Esophagus squamous epithelium (tissue), 5 donors: ENCODE measurements around the gene CC2D2A. TPM values are rescaled to one million over a fixed set of nuclear protein-coding genes. Genes with fewer than 3 reads are reported as not detected.

Experiments
- DNase-seq: peaks from one replicate; lab custom pipeline; 2025; lab: John Stamatoyannopoulos, UW
- H3K27ac ChIP-seq, 4 donors: fragments of 200-600 bp; sonication (generic); one replicate each; pipeline ENCODE4 v1.5.1; 2016 to 2019; ENCODE audit warnings: mild to moderate bottlenecking in 1 of 4
- H3K27me3 ChIP-seq, 4 donors: fragments of 200-600 bp; sonication (generic); 1 replicate in 3 of 4; 2 replicates in 1 of 4; pipeline versions ENCODE4 v1.5.1 to v1.6.0; 2017 to 2021; ENCODE audit warnings: antibody characterized with exemption in 1 of 4
- H3K36me3 ChIP-seq, 3 donors: fragments of 200-600 bp; sonication (generic); one replicate each; pipeline ENCODE4 v1.5.1; 2016 to 2019
- H3K4me1 ChIP-seq, 3 donors: fragments of 200-600 bp; sonication (generic); one replicate each; pipeline ENCODE4 v1.5.1; 2017 to 2019
- H3K4me3 ChIP-seq, 4 donors: fragments of 200-600 bp; sonication (generic); 1 replicate in 3 of 4; 2 replicates in 1 of 4; pipeline ENCODE4 v1.5.1; 2016 to 2019; ENCODE audit warnings: mild to moderate bottlenecking in 2 of 4, moderate library complexity in 1 of 4
- H3K9me3 ChIP-seq, 3 donors: fragments of 200-600 bp; sonication (generic); one replicate each; pipeline ENCODE4 v1.5.1; 2016 to 2019
- POLR2A ChIP-seq, 4 donors: fragments of 450-650 bp; IDR thresholded peaks; one replicate each; pipeline ENCODE4 v1.6.1; 2017; ENCODE audit warnings: antibody characterized with exemption in 4 of 4, mild to moderate bottlenecking in 4 of 4, moderate library complexity in 3 of 4
- WGBS, 2 donors: methylation state at CpG; one replicate each; pipeline ENCODE4 v1.1.5; 2018; 5-methylcytosine and 5-hydroxymethylcytosine counted together
- intact Hi-C: fragments of 100-400 bp; cut with DNase I; formaldehyde crosslinking; loops from one replicate; pipeline ENCODE4 v1.15.0; 2022
- total RNA-seq, 4 donors: library from RNA; depleted of rRNA; stranded (reverse); fragments of >200 nt; gene quantifications; one replicate each; pipeline ENCODE4 v1.1.0, GENCODE V29; 2016
- TF ChIP-seq, protein P1 (sequence below), 6 experiments: fragments of 450-650 bp in 4 of 6; fragments of 200-600 bp in 2 of 6; sonication (generic) in 2 of 6; IDR thresholded peaks; one replicate each; pipeline ENCODE4 v1.5.1; 2016 to 2019; ENCODE audit warnings: antibody characterized with exemption in 6 of 6, mild to moderate bottlenecking in 4 of 6, moderate library complexity in 4 of 6
- donor health status: DM: yes; HTN: yes; CAD: no.

Gene CC2D2A
- total RNA-seq, 4 donors from 2014 or later: 2.1 to 9.0 (median 6.4) TPM

DNA sequence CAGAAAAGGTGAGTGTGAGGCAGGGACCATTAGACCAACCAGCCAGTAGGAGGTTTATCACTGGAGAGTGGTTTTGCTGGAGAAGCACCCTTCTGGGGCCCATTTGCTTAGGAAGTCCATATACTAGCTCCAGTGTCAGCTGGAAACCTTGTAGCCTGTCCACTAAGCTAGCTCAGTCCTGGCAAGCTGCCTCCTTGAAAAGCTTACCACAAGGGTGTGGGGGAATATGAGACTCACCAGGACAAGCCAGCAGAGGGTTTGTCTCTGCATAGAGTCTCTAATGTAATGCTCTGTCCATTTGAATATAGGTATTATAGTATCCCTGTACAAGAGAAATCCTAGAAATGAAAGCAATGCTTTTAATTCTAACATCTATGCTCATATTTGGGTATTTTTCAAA, 99.1 kb downstream of the CC2D2A start:
- Histone ChIP-seq H3K36me3 (peaks cover 0 to 70% (median 4%) of the 10 kb centered on the region in 3 donors), H3K4me3 (no peak overlapping the region), H3K27me3 (no peaks in the 10 kb centered on the region), H3K27ac (no peak overlapping the region), H3K9me3 (no peaks in the 10 kb centered on the region), H3K4me1 (no peaks in the 10 kb centered on the region)
- intact Hi-C loops: no loop called here
- no peak for DNase-seq
- TF ChIP-seq POLR2A (IDR thresholded peaks at IDR 0.05): no peak
- TF ChIP-seq, protein P1, sequence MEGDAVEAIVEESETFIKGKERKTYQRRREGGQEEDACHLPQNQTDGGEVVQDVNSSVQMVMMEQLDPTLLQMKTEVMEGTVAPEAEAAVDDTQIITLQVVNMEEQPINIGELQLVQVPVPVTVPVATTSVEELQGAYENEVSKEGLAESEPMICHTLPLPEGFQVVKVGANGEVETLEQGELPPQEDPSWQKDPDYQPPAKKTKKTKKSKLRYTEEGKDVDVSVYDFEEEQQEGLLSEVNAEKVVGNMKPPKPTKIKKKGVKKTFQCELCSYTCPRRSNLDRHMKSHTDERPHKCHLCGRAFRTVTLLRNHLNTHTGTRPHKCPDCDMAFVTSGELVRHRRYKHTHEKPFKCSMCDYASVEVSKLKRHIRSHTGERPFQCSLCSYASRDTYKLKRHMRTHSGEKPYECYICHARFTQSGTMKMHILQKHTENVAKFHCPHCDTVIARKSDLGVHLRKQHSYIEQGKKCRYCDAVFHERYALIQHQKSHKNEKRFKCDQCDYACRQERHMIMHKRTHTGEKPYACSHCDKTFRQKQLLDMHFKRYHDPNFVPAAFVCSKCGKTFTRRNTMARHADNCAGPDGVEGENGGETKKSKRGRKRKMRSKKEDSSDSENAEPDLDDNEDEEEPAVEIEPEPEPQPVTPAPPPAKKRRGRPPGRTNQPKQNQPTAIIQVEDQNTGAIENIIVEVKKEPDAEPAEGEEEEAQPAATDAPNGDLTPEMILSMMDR (IDR thresholded peaks at IDR 0.05): no peak

DNA sequence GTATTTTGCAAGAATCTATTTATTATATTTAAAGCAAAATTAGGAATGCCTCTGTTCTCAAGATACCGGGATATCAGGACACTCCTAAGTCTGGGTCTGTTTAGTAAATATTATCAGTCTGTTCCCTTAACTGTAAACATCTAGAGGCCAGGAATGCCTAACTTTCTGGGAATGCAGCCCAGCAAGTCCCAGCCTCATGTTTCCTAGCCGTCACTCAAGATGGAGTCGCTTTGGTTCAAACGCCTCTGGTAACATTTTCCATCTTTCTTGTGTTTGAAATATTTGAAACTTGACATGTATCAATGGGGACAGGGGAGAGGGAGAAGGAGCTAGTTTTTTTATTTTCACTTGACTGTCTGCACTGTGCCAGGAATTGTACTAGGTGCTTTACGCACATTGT, 100.1 kb downstream of the CC2D2A start:
- H3K9me3 ChIP-seq: no peaks in the 10 kb centered on the region
- H3K27me3 ChIP-seq: no peaks in the 10 kb centered on the region
- intact Hi-C loops: no loop called here
- H3K27ac ChIP-seq: no peak overlapping the region
- H3K4me1 ChIP-seq: no peaks in the 10 kb centered on the region
- H3K4me3 ChIP-seq: no peak overlapping the region
- DNase-seq: no peak
- WGBS, 2 donors: 90 to 93% methylated on average over 5 of the region's 5 CpGs
- peaks cover 0 to 60% (median 4%) of the 10 kb centered on the region in 3 donors for H3K36me3 ChIP-seq
- TF ChIP-seq, protein P1 (IDR thresholded peaks at IDR 0.05): no peak

DNA sequence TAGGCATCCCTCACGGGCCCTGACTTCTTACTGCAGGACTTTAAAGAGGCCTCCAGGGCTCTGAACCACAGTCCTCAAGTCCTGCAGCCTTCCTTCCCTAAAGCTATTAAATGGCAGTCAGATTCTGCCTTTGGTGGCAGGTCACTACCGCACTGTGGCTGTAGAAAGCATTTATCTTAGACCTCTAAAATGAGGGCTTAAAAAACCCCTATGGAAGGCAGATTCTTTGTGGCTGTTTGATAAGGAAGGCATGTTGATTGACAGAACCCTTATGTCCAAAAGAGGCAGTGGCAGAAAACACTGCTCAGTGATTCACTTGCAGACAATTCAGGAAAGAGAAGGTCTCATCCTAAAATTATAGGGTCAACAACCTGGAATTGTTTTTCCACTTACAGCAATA, 106.3 kb downstream of the CC2D2A start:
- no peaks in the 10 kb centered on the region for H3K9me3 ChIP-seq
- intact Hi-C loops: no loop called here
- DNase-seq: no peak
- TF ChIP-seq POLR2A (IDR thresholded peaks at IDR 0.05): no peak
- TF ChIP-seq, protein P1 (IDR thresholded peaks at IDR 0.05): no peak
- no peaks in the 10 kb centered on the region for H3K4me1 ChIP-seq
- H3K36me3 ChIP-seq: peaks cover 0 to 7% (median 0%) of the 10 kb centered on the region in 3 donors
- 78 to 100% methylated on average over 2 of the region's 2 CpGs for WGBS, 2 donors
- no peak overlapping the region for H3K27ac ChIP-seq
- H3K27me3 ChIP-seq: no peaks in the 10 kb centered on the region
- H3K4me3 ChIP-seq: no peak overlapping the region

DNA sequence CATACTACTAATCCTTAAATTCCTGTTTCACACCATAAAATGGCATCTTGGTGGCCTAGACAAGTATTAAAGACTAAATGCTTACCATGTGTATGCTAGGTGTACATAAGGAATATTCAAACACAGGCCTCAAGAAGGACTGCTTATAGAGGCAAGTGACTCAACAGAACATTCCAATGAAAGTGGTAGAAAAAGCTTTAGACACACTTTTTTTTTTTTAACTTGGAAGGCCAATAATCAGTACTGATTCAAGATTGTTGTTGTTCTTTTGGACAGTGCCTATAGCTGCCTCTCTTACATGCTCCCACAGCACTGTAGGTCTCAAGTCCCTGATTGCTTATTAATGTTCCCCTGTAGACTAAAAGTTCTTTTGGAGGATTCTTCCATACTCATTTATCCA, 107.8 kb downstream of the CC2D2A start:
- Histone ChIP-seq H3K4me3 (no peak overlapping the region), H3K27ac (no peak overlapping the region), H3K36me3 (peaks cover 0 to 7% (median 0%) of the 10 kb centered on the region in 3 donors), H3K4me1 (no peaks in the 10 kb centered on the region), H3K9me3 (no peaks in the 10 kb centered on the region), H3K27me3 (no peaks in the 10 kb centered on the region)
- no peak for TF ChIP-seq POLR2A (IDR thresholded peaks at IDR 0.05)
- TF ChIP-seq, protein P1 (IDR thresholded peaks at IDR 0.05): no peak
- intact Hi-C loops: no loop called here
- no peak for DNase-seq

DNA sequence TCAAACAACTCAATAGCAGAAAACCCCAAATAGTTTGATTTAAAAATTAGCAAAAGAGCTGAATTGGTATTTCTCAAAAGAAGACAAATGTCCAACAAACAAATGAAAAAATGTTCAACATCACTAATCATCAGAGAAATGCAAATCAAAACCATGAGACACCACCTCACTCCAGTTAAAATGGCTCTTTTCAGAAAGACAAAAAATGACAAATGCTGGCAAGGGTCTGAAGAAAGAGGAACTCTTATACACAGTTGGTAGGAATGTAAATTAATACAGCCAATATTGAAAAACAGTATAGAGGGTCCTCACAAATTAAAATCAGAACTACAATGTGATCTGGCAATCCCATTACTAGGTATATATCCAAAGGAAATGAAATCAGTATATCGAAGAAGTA, 115.1 kb downstream of the CC2D2A start:
- Histone ChIP-seq H3K4me1 (peaks cover 0 to 3% (median 0%) of the 10 kb centered on the region in 3 donors), H3K36me3 (peaks cover 0 to 10% (median 0%) of the 10 kb centered on the region in 3 donors), H3K27me3 (no peaks in the 10 kb centered on the region), H3K9me3 (no peaks in the 10 kb centered on the region), H3K4me3 (no peak overlapping the region), H3K27ac (no peak overlapping the region)
- TF ChIP-seq, protein P1 (IDR thresholded peaks at IDR 0.05): no peak
- no peak for TF ChIP-seq POLR2A (IDR thresholded peaks at IDR 0.05)
- intact Hi-C loops: no loop called here
- 90 to 91% methylated on average over 1 of the region's 1 CpG for WGBS, 2 donors
- no peak for DNase-seq
